C1 segment of cervical spinal cord (tissue), 14 donors: ENCODE data around the gene FREY1.

Experiments used
- DNase-seq, 14 donors: peaks; one replicate each; lab custom pipeline; 2025; lab: John Stamatoyannopoulos, UW

The FREY1 gene

DNA sequence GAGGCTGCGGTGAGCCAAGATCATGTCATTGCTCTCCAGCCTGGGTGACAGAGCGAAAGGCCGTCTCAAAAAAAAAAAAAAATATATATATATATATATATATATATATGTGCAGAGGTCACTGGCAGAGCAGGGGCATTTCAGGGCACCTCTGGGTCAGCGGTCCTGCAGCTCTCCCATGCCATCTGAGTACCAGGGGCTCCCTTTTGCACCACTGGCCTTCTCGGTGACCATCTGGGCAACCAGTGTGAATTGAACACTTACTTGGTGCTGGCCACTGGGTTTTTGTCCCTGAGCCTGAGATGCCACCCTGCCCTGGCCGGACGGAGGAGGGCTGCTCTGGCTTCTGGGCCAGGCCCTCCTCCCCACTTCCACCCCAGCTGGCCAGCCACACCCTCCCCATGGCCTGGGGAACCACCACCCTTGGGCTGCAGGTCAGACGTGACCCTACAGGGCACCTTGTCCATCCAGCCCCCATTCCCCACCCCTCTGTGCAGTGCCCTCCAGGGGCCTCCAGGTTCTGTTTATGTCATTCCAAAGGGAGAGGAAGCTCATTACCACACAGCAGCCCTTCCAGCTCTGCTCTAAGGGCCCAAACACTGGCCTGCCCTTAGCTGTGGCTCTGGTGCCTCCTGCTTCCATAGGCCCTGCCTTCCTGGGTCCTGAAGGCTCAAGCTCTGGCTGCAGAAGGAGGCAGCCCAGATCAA is 11.4 kb downstream of the FREY1 start:
- no peak for DNase-seq

DNA sequence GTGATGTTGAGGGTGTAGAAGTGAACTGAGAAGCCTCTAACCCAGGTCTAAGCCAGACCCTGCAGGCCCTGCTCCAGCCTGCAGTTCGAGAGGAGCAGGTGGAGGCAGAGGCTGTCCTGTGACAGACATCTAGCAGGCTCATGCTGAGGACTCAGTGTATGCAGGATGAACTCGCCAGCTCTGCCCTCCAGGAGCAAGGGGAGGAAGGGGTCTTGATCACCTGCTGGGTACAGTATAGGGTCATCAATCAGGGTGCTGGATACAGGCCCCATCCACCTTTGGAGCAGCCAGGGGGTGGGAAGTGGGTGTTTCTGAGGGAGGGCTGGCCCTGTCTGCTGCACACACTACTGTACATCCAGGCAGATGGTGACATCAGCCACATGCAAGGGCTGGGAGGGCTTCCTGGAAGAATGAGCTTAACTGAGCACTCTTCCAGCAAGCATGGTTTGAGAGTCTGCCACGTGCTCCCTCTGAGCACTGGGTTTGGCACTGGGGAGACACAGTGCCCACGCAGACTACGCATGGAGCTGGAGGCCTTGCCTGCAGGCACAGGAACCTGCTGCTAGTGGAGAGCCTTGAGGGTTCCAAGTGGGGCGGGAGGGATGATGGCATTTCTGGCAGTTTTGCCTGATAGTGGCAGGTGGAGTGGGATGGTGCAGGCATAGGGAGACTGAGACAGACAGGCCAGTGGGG is 12.4 kb downstream of the FREY1 start:
- DNase-seq = peak in 1 of 14 donors; percentile 26

DNA sequence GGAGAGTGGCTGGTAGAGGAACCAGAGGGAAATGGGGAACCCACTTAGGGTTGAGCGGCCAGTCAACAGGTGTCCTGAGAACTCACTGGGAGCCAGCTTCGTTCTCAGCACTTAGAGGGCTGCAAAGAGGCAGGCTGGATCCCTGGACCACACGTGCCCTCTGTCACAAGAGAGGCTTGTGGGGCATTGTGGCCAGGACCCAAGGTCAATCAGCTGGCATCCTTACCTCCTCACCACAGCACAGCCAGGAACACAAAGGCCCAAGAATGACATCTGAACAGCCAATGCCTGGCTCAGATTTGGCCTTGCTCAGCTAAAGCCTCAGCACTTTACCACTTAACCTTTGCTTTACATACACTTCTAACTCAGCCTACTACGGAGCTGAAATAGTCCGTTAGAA is 14.2 kb downstream of the FREY1 start:
- DNase-seq = no peak

DNA sequence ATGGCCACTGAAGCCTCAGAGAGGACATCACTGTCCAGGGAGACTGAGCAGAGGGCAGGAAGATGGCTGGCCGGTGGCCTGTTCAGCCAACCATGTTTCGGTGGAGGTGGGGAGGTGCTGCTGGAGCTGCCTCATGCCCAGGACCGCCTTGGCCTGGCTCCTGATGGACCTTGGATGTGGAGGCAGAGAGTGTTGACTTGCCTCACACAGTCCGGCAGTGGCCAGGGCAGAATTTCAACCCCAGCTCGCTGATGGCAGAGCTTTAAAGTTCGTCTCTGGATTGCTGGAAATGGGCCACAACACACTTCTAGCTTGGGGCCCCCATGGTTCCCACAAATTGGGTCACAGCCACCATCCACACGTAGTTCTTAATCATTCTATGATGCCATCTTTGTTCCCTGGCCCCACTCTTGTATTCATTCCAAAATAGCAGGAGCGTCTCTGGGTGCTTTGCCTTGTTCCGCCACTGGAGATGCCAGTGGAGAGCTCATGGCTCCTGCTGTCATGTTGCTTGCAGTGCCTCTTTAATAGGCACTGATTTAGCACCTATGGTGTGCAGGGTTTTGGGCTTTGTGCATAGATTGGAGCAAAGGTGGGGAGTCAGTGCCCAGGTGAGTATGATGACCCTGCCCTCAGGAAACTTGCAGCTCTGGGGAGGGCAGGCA is 16.1 kb downstream of the FREY1 start:
- peak in 1 of 14 donors; percentile 15 for DNase-seq

DNA sequence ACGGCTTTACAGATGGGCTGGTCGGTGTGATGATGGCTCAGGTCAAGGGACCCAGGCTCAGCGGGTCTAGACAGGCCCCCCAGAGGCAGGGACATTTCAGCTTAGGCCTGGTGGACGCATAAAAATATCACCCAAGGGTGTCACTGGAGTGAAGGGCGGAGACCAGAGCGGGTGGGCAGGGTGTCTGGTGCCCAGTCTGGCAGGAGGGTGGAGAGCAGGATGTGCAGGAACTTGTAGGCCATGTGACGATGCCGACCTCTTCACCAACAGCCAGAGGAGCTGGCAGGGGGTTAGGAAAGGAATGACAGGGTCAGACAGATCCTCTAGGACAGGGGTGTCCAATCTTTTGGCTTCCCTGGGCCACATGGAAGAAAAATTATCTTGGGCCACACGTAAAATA is 17.1 kb downstream of the FREY1 start:
- no peak for DNase-seq

DNA sequence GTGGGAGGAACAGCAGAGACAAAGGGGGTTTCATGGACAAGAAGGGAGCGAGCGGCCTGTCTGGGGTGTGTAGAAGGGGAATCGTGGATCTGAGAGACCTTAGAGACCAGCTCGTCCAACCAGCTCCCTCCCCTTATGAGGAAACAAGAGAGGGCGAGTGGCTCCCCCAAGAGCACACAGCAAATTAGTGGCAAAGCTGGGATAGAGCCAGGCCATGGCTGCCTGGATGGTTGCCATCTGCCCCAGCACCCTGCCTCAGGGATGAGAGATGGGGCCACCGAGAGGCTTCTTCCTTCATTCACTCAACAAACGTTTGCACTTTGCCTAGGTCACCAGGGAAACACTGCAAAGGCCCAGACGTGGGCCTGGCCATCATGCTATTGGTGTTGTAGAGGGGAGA is 17.5 kb downstream of the FREY1 start:
- DNase-seq = no peak

DNA sequence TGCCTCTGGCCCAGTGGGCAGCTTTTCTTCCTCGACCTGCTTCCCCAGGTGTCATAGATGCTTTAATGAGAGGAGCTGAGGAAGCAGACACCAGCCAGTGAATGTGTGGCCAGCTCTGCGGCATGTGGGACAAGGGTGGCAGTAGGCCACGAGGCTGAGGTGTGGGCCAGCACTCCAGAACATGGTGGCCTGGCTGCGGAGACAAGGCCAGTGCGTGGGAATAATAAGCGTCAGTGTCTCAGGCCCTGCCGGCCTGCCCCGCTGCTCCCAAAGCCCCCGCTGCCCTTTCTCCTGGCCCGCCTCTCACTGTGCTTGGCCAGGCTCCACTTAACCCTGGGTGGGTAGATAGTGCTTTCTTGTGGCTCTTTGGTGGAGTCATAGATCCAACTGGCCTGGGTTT is 19.5 kb downstream of the FREY1 start:
- no peak for DNase-seq

DNA sequence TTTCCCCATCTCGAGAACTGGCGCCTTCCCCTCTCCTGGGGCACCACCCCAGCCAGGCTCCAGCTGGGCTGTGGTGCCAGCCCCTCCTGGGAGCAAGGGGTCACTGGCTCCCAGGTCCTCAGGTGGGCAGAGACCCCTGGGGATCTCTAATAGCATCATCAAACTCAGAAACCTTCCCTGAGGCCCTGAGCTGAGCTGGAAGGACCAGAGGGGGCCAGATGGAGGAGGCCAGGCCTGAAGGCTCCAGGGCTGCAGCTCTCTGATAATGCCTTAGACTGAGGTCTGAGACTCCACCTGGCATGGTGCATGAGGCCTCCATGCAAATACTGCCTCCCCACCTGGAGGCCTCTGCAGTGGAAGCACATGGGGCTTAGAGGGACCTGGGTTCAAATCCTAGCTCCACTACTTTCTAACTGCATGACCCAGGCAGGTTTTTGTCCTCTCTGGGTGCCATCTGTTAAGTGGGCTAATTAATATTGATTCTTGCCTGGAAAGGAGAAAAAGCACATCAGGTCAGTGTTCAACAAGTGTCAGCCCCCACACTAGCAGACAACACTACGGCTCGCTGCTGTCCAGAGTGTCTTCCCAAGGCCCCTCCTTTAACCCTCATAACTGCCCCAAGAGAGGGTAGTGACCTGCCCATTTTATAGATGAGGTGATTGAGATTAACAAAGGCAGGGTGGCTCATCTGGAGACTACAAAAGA is 20.1 kb downstream of the FREY1 start:
- DNase-seq = no peak

DNA sequence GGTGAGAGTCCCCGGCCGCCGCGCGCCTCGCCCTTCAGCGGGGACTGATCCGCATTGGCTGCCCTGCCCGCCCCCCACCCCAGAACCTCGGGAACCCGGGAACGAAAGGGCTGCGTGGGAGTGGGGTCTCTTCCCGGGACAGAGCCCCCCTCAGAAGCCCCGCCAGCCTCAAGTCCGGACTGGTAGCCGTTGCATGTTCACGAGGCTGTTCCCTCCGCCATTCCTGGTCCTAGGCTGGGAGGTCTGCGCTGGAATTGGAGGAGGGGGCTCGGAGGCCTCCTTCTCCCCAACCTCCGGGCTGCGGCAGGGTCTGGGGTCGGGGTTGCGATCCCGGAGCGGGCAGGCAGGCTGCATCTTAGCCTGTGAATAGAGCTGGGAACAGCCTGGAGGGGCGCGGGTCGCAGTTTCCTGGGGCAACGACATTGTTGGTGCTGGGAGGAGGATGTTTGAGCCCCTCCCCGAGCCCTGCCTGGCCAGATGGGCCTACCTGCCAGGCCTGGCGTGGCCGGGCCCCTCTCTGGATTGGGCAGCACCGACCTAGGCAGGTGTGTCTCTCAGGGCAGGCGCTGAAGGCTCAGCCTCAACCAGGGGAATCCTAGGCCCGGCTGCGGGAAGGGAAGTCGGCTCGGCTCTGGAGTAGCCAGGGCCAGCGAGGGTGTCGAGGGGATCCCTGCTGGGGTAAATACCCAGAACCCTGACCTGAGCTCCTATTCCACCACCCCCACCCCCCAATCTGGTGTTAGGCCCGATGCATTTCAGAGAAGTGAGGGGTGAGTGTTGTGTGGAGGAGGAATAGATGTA is 20.9 kb downstream of the FREY1 start:
- DNase-seq = peak in 1 of 14 donors; percentile 44

DNA sequence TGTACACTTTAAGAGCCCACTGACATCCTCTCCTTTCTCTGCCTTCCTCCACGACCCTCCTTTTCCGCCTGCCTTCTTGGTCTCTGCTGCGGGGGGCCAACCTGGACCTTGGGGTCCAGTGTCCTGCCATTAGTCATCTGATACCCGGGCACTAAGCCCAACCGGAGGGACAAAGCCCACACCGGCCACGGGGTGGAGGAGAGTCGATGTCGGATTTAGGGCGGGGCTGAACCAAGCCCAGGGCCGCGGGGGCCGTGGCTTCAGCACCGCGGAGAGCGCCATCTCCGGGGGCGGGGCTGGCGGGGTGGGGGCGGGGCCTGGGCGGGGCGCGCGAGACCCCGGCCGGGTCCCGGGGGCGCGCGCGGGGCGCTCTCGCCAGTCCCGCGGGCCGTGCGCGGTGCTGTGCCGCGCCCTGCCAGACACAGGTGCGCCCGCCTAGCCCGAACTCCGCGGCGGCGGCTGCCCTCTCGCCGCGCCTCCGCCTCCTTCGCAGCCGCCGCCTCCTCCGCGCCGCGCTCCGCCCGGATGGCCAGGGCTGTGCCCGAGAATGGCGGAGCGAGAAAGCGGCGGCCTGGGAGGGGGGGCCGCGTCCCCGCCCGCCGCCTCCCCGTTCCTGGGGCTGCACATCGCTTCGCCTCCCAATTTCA is 21.7 kb downstream of the FREY1 start, which contains the start of gene MAPK8IP1:
Gene MAPK8IP1, plus strand, starts transcription at position 378 of the 647 bp plus-strand sequence. Its CDS starts 170 bp downstream, at position 548.
- DNase-seq = peak in 7 of 14 donors; percentile 7 to 63 (median 34)

DNA sequence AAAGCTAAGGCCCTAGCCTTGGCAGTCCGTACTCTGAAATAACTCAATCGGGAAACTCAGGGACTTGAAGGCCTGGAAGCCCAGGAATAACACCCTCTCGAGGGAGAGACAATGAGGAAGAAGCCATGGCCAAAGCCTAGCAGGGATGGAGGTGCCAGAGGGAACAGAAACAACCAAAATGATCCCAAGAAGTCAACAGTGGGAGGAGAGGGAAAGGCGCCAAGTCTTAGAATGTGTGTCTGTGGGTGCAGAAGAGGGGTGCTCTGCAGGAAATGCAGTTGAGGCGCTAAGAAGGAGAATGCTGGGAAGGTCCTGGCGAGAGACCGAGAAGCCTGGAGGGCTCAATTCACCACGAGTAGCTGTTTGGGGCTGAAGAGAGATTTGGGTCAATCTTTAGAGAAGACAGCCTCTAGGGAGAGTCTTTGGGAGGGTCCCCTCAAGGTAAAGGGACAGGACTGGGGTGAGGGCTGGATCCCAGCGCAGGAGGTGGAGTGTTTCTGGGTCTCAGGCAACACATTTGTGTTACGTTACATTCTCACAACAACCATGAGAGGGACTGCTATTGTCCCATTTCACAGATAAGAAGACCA is 22.4 kb downstream of the FREY1 start:
- DNase-seq = no peak

DNA sequence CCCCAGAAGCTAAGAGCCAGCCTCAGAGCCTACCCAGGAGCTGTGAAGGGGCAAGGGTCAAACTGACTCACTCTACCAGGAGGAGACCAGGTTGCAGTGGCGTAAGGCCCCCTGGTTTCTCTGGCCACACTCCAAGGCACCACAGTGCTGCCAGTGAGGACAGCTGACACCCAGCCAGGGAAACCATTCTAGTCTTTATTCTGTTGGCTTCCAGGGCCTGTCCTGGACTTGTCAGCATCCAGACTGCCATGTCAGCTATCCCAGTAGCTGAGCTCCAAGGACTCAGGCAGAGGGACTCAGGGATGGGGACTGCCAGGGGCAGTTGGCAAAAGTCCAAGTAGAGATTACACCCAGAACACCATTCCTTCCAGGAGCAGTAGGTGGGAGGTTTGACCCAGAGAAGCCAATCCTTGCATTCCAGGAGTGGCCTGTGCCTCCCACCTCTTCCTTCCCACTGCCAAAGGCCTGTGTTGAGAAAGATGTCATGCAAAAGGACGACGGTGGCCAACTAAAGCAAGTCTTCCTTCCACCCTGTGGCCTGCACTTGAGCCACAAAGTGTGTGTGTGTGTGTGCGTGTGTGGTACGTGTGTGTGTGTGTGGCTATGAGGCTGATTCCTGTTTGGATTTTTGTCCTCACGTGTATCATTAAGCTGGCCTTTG is 25.2 kb downstream of the FREY1 start:
- DNase-seq = peak in 2 of 14 donors; percentile 40 to 77

DNA sequence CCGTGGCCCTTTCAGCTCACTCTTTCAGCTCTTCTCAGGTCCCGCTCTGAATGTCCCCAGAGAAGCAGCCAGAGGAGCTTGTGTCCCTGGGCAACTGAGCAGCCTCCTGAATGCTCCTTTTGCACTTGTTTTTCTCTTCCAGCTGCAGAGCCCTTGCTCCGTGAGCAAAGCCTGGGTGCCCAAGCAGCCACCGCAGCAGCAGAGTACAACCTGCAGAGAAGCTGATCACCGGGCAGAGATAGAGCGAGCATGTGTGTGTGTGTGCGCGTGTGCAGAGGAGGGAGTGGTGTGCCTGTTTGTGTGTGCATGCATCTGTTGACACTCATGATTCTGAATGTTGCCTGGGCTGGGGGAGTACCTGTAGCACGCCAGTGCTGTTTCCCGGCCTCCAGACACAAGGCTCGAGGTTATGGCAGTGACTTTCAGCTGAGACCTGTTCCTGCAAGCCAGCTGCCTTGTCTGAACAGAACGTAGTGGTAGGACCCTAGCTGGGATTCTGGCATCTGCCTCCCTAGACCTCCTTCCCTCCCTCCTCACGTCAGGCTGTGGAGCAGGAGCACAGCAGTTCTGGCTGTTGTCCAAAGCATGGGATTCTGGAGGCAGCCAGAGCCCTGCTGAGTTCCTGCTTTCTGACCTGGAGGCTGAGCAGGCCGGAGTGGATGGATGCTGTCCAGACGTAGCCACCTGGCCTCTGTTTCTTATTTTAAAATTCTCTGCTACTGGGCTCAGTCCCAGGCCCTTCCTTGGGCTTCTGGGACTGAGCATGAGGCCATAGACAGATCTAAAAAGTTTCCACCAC is 26.1 kb downstream of the FREY1 start:
- peak in 3 of 14 donors; percentile 17 to 92 (median 31) for DNase-seq

DNA sequence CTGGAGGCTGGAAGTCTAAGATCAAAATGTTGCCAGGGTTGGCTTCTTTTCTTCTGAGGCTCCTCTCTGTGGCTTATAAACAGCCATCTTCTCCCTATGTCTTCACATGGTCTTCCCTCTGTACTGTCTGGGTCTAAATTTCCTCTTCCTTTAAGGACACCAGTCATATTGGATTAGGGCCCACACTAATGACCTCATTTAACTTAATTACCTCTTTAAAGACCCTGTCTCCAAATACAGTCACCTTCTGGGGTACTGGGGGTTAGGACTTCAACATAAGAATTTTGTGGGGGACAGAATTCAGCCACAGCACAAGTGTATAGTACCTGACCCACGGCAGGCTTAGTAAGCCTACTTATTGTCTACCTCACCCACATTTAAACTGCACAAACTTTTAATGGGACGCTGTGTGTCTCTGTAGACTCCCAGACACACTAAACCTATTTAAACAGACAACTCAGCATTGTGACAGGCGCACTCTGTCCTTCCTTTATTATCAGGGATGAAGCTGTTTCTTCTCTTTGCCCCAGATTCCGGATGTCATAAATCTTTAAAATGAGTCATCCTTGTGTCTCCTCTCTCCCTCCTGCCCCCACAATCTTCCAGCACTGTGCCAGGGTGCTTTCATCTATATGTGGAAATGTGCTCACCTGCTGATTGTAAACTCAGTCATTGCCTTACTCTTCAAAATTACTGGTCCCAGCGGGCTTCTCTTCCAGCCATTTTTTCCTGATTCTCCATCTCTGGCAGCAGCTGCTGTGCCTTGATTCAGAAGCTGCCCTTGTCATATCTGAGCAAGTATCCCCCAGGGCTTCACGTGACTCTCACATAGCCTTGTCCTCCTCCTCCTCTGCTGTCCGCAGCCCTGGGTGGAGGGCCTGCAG is 27.0 kb downstream of the FREY1 start:
- DNase-seq = no peak

DNA sequence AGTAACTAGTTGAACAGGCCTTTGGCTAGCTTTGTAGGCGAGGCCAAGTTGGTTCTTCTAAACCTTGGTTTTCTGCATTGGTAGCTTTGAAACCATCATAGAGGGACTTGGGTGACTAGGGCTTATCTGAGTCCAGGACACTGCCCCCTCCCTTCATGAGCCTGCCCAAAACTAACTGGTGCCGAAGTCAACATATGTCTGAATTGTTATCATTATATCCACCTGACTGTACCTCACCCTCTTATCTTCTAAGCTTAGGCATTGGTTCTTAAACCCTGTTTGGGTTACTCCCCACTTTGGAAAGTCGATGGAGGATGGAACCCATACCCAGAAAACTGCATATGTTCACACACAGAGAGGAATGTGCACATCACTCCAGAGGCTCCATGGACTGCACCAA is 29.2 kb downstream of the FREY1 start:
- DNase-seq = no peak

DNA sequence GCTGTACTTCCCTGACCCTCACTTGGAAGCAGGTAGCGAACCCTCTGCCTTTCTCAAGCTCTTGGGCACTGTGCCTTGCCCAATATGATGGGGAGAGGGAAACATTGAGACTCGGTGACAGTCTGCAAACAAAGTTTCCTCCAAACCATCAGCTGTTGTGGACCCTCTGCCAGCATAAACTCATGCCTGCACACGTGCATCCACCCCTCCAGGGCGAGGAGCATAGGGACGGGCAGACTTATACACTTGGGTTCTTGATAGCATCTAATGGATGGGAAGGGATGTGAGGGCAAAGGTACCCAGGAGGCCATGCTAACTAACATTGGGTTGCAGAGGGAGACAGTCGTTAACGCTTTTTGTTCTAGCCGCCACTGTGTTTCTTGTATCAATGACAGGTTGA is 29.9 kb downstream of the FREY1 start:
- DNase-seq = no peak

DNA sequence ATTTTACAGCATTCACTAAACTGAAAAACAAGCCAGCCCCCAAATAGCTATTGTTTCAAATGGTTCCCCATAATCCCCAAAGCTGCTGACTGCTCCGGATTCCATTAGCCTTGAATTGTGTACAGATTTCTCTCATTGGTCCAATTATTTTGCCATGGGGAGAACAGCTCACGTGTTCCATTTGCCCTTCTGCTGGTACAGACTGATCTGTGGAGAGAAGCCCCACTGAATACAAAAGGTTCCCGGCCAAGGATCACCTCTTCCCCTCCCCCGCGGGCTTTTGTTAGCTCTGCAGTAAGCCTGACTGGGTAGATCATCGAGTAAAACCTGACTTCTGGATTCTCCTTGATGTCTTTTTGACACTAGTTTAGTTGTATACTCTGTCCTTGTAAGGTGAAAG is 30.7 kb downstream of the FREY1 start:
- peak in 1 of 14 donors; percentile 84 for DNase-seq
